Left lobe of liver (tissue), 2 donors: Measurements from ENCODE around the gene PRKAG1. TPM values are rescaled to one million over a fixed set of nuclear protein-coding genes. Genes with fewer than 3 reads are reported as not detected.
"Not testable (repeated sequence)": the region's sequence is repeated elsewhere in the genome, so short reads cannot be mapped to it uniquely, and the experiment has no call there.

Experiments
- ATAC-seq: fragments of 200-7000 bp; cut with Tn5 transposase; one replicate; pipeline ENCODE4 v1.9.1; 2020; ENCODE audit warnings: mild to moderate bottlenecking, moderate library complexity
- DNase-seq: peaks from one replicate; pipeline ENCODE4 v3.0.0-alpha.2; 2020; ENCODE audit warnings: low spot score
- total RNA-seq: library from RNA; stranded (reverse); gene quantifications from one replicate; pipeline ENCODE4 v1.2.1, GENCODE V29; 2021
- donor health status: DM: no; HTN: no; CAD: no; lungs with moderate emphysema.
- donor health status: DM: no; HTN: yes; CAD: no.

PRKAG1 gene
- 27.7 TPM for total RNA-seq

DNA sequence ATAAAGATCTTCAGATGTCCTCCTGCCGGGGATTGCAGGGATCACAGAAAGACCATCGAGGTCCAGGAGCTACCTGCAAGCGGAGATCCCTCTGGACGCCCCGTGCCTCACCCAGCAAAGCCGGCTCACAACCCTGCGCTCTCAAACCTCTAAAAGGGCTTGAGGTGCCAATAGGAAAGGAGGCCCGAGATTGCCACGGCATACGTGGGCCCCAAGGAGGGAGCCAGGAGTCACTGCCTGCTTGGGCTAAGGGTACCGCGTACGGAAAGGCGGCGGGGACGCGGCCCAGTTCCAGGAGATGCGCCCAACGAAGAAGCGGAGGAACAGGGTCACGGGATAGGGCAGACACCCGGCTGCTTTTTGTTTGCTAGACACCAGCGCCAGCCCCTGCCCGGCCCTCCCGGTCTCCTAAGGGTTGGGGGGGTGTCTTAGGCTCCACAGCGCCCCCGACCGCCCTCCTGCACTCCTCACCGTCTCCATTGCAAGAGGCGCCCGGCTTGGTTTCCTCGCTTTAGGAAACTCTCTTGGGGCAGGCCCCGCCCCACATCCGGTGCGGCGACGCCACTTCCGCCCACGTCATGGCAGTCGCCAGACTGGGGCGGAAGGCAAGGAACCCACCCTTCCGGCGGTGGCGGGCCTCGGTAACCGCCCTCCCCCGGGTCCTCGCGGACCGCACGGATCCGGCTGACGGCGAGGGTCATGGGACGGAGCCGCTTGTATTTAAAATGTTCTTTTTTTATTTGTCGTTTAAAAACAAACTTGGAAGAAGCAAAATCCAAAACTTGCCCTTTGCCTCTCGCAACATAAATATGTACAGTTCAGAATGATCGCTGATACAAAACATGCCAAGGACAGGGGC, at the start of gene PRKAG1:
PRKAG1 (minus strand) TSS at position 516 of the 859 bp plus-strand sequence; CDS start at position 480, 36 bp downstream.
- peak; percentile 95 for ATAC-seq
- DNase-seq = peak; percentile 93

DNA sequence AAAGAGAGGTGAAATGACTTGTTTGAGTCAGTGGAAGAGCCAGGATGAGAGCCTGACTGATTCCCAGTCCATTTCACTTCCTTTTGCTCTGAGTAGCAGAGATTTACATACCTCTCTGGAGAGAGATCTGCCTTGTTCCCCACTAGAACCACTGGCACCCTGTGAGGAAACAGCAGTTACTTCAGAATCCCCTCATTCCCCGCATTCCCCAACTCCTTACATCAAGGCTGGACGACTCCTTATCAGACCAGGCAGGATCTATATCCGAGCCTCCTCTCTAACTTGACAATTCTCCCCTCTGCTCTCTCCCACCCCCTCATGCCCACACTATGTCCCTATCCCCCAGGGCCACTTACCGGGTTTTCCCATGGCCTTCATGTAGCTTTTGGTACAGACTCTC, 47.5 kb upstream of the PRKAG1 start:
- DNase-seq (no peak), ATAC-seq (no peak)

DNA sequence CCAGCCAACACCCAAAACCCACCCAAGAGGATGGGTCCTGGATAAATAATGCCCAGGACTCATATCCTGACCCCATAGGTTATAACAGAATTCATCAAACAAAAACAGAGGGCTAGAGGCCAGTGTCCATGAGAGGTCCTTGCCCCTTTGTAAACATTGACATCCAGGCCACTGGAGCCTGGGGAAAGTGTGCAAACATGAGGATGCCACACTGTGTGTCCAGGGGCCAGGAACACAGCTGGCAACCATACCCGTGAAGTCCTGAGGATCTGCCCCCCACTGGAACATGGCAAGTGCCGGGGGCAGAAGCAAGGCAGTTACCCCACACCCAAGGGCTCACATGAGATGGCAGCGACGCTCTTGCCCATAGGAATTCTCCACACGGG, 46.2 kb upstream of the PRKAG1 start:
- no peak for DNase-seq

GRCh38 chr12:49061916-49062315, 43.3 kb upstream of the PRKAG1 start:
- ATAC-seq, DNase-seq: not testable (repeated sequence)

More for the DNA sequence above, 46.2 kb upstream of the PRKAG1 start:
- ATAC-seq = peak; percentile 10

DNA sequence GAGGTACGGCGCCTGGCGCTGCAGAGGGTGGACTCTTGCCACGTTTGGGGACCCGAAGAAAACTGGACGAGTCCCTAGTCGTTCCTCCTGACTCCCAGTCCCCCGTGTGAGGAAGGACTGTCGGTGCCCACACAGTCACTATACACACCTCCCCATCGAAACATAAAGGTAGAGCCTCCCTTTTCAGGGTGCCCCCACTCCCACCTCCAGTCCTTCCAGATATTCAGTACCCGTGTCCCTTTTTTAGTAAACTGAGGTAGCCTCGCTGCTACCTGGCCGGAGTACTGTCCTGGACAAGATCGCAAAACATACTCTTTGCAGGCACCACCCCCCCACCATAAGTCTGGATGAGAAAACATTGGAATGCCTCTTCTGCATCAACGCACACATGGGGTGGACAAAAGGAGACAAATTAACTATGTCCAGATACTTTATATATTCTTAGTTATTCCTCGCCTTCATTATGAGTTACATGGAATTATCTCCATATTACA, 42.6 kb upstream of the PRKAG1 start:
- no peak for DNase-seq
- ATAC-seq = no peak

DNA sequence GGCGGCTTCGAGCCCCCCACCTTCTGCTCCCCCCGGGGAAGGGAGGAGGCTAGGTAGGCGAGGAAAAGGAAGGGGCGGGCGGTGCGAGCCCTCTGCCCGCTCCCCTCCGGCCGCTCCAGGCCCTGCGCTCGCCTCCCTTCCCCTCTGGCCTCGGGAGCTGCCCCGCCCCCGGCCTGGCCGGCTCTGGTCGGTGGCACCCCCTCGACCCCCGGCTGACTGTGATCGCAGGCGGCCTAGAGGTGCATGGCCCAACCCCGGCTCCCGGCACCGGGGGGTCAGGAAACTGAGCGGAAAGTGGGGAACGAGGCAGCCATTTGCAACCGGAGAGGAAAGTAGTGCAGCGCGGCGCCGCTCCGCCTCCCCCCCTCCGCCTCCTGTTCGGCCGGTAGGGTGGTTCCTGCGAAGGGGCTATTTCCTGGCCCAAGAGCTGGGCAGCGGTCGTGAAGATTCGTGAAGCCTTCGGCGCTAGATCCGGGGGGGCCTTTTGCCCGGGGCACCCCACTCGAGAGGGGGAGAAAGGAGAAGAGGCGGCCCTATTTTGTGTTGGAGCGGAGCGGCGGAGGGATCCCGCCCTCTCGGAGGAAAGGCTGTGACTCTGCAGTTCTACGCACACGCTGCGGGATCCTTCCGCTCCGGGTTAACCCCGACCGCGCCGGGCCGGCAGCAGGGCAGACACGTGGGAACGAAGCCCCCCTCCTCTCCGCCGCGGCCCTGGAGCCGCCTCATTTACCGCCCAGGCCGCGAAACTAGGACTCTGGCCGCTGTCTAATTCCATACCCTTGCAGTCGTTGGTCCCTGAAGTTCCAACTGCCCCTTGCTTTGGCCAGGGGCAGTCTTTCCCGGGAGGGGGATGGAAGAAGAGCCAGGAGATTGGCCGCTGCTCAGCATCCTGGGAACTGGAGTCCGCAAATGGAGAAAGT, 41.9 kb upstream of the PRKAG1 start, which contains the start of gene KMT2D:
KMT2D (minus strand) TSS at position 558 of the 920 bp plus-strand sequence. CDS start 5,470 bp downstream, outside the sequence.
- DNase-seq (peak; percentile 93), ATAC-seq (peak; percentile 81)

DNA sequence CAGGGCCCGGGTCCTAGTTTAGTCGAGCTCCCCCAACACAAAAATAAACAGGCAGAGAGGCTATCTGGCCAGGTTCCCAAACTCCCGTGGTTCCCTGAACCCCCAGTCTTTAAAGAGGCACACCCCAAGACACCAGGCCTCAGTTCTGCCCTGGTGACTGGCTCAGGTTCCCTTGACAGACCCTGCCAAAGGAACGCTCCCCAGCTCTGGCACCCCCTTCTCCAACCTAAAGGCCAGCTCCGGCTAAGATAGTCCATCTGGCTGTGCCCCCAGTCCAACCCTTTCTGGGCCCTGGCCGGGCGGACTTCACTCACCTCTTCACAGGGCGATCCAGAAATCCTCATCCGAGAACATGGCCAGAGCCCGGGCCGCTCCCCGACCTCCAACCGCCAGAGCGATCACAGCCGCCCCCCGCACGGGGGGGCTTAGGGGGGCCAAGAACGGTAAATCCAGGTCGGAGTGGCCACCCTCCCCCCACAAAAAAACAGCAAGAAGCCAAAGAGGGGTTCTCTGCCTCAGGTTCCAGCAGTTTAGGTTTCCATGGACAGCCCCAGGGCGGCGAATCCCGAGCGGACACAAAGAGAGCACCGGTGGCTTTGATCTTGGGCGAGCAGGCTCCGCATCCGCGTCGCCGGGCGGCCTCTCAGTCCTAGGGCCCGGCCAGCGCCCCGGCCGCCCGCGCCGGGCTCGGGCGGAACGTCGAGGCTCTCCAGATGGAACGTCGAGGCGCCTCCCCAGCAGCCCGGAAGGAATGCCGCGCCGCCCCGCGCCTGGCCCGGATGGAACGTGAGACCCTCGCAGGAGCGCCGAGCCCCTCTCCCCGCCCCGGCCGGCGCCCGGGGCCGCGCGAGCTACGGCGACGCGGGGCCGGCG, 41.0 kb upstream of the PRKAG1 start:
- peak; percentile 42 for ATAC-seq
- DNase-seq = peak; percentile 75

DNA sequence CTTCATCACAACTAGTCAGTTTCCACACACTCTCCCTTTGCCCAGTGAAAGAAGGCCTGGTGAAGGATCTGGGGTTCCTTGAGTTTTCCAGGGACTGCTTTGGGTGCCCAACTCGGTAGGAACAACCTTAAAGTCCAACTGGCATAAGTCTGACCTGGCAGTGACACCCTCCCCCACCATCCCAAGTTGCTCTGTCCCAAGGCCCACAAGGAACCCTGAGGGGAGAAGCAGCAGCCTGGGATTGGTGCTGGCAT, 40.4 kb upstream of the PRKAG1 start:
- DNase-seq (peak; percentile 47), ATAC-seq (peak; percentile 0)

- DNase-seq (no peak), ATAC-seq (peak; percentile 2)
Observed at GRCh38 chr12:49058366-49059044, 39.9 kb upstream of the PRKAG1 start.

DNA sequence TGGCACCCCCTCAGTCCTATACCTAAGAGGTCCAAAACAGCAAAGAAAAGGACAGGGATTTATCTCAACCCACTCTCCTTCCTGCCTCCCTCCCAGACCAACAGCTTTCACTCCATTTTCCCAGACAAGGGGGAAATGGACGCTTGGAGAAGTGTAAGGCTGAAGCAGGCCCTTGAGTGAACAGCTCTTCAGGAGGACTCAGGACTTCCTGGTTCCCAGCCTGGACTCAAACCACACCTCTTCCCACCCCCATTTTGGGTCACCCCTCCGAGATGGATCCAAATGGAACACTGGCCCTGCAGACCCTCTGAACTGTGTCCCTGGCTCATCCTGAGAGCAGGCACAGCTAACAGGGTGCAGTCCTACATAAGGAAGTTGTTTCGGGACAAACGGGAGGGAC, 39.3 kb upstream of the PRKAG1 start:
- no peak for DNase-seq

DNA sequence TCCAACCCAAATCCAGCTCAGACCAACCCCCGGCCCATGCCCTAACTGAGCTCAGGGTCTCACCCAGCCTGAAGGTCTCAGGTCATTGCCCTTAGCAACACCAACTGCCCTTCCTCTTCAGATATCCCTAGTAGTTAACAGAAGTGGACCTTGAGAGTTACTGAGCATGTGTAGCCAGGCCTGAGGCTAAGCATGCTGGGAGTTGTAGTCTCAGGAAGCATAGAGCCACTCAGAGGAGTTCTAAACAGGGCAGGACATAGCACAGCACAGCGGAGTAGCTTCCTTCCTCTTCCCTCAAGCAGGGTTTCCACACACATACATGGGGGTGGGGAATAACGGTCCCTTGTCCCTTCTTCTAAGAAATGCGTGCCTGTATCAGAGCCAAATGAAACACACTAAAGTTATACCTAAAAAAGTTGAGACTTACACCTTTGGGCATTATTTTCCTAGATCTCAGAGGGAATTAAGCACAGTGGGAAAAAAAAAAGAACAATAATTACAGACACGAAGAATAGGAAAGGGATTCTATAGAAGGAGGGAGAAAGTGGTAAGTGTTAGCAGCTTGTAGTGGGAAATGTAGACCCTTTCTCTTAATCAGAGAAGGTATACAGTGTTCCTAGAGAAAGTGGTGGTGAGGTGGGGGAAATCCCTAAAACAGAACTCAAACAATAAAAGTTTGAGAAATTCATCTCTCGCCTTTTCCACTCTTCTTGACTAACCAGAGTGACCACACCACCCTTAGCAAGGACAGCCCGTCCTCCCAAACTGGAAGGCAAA, 37.6 kb upstream of the PRKAG1 start:
- DNase-seq = peak; percentile 62
- peak; percentile 47 for ATAC-seq

More for the DNA sequence above, 39.3 kb upstream of the PRKAG1 start:
- no peak for ATAC-seq

- ATAC-seq (peak; percentile 4), DNase-seq (no peak)
Observed at GRCh38 chr12:49055092-49055491, 36.5 kb upstream of the PRKAG1 start.

DNA sequence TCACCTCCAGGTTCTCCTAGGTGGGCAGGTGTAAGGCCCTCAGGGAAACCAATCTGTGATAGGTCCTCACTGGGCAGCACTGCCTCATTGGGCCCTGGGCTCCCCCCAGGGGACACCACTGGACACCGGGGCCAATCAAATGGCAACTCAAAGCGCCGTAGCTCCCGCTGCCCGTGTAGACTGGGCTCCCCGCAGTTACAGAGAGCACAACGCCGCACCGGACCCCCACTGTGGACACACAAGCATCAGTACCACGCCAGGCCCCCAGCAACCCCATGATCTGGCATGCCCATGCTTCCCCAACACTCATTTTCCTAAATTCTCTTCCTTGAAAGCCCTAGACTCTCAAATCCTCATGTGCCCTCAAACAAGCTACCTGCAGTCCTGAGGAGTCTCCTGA, 35.9 kb upstream of the PRKAG1 start:
- DNase-seq (no peak), ATAC-seq (no peak)

GRCh38 chr12:49054096-49054495, 35.5 kb upstream of the PRKAG1 start:
- no peak for DNase-seq
- no peak for ATAC-seq

DNA sequence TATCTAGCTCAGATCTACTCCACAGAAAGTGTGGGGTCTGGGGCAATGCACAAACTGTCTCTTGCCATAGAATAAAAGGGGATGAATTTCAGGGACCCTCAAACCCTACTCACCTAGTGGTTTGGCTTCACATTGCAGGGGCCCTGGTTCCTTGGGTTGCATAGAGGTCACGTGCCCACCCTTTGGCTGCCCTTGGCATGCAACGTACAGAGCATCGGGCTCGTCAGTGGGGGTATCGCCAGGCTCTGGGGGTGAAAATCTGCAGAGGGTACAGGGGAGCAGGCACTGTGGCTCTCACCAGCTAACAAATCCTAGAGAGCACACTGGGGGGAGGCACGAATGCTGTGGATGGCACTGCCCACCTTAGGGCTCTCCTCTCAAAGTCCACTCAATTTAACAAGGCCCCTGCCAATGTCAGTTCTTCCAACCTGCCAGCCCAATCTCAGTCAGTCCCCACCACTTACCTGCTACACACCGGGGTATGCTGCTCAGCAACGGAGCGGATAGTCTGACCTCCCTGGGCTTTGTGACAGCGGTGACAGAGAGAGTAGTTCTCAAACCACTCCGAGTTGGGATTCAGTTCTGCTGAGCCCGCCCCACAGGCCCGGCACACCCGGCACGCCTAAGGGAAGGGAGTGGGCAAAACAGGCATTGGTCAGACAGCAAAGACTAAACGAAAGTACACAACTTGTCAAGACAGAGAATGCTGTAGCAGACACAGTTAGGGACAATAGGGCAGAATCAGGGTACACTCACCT, 34.1 kb upstream of the PRKAG1 start:
- DNase-seq = no peak
- ATAC-seq = no peak

GRCh38 chr12:49051777-49052438, 33.3 kb upstream of the PRKAG1 start:
- ATAC-seq = no peak
- no peak for DNase-seq

GRCh38 chr12:49051373-49051764, 32.8 kb upstream of the PRKAG1 start:
- ATAC-seq (no peak), DNase-seq (no peak)
